ENCODE measurements around the gene RHPN2.
A peak's percentile ranks its signal among the peaks of the same experiment; 100 is the strongest.

RHPN2 gene

DNA sequence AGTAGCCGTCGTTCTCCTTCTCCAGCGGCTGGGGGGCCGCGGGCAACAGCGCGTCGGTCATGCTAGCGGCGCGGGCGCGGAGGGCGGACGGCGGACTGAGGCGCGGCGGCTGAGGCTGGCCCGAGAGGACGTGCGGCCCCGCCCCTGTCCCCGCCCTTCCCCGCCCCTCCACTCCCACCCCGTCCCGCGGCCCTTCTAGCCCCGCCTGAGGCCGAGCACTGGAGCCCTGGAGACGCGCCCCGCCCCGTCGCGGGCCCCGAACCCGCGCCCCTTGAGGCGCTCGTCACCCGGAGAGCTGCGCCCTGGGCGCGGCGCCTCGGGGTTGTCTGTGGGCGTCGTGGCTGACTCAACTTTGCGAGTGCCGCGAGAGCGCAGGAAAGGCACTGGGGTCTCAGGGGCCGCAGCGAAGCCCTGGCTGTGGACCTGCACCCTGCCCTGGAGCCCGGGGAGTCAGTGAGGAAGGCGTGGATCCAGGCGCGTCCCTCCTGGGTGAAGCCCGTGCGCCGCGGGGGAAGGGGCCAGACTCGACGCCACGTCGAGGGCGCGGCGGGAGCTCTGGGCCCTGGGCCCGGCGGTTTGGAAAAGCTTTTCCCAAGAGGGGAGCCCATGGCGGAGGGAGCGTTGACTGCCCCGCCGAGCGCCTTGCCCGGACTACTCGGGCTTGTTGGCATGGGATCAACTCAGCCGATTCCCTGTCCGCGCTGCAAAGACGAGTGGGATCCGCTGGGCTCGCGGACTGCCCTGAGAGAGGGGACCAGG is at the start of gene RHPN2:
Gene RHPN2, minus strand, starts transcription at position 97 of the 759 bp plus-strand sequence. Its CDS starts 36 bp downstream, at position 61.
- no CpG with 5 or more reads among the region's 86 CpGs for WGBS (ENCODE audit: insufficient coverage, insufficient read length)
- H3K36me3 ChIP-seq (ENCODE audit: control insufficient read depth, insufficient read depth, low read length): no peaks in the 10 kb centered on the region
- no peak within 1 kb of the TSS for H3K27ac ChIP-seq (ENCODE audit: low read length)
- no peak for DNase-seq (ENCODE audit: low read depth, low spot score)
- H3K4me3 ChIP-seq (ENCODE audit: low read length): peak within 1 kb of the TSS; percentile 57; the same call in 1 of the 2 replicates
- no peaks in the 10 kb centered on the region for H3K27me3 ChIP-seq (ENCODE audit: control insufficient read depth, insufficient read depth, low read length)
- no peaks in the 10 kb centered on the region for H3K9me3 ChIP-seq (ENCODE audit: control insufficient read depth, insufficient read depth, low read length)
- no peaks in the 10 kb centered on the region; the same call in 1 of the 2 replicates for H3K4me1 ChIP-seq (ENCODE audit: control insufficient read depth, insufficient read depth, low read length)

DNA sequence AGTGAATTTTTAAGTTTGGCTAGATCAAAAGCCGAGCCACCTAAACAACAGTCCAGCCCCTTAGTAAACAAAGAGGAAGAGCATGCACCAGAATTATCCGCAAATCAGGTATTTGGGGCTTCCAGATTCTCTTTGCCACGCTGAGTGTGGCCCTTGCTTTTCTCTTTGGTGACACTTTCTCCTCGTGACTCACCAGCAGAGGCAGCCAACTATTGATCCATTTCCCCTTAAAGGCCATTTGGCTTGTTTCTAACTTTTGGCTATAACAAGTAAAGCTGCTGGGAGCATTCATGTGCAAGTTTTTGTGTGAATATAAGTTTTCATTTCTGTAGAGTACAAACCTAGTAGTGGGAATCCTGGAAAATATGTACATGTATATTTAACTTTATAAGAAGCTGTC is 49.6 kb upstream of the RHPN2 start:
- H3K27me3 ChIP-seq (ENCODE audit: control insufficient read depth, insufficient read depth, low read length): no peaks in the 10 kb centered on the region
- peaks cover 15% of the 10 kb centered on the region for H3K36me3 ChIP-seq (ENCODE audit: control insufficient read depth, insufficient read depth, low read length)
- H3K27ac ChIP-seq (ENCODE audit: low read length): no peak overlapping the region
- H3K9me3 ChIP-seq (ENCODE audit: control insufficient read depth, insufficient read depth, low read length): no peaks in the 10 kb centered on the region
- H3K4me3 ChIP-seq (ENCODE audit: low read length): no peak overlapping the region
- no peaks in the 10 kb centered on the region for H3K4me1 ChIP-seq (ENCODE audit: control insufficient read depth, insufficient read depth, low read length)
- no CpG with 5 or more reads among the region's 4 CpGs for WGBS (ENCODE audit: insufficient coverage, insufficient read length)
- DNase-seq (ENCODE audit: low read depth, low spot score): no peak

DNA sequence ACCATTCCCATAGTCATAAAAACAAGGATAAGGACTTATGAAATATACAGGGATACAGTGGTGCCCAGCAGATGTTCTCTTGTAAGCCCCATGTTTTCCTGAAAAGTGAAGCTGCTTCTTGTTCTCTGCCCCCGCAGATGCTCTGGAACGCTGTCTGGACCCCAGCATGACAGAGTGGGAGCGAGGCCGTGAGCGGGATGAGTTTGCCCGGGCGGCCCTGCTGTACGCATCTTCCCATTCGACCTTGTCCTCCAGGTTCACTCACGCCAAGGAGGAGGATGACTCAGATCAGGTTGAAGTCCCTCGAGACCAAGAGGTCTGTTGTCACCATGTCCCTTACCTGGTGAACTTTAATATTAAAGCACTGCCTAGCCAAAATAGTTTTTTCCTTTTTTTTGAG is 46.9 kb upstream of the RHPN2 start:
- no CpG with 5 or more reads among the region's 11 CpGs for WGBS (ENCODE audit: insufficient coverage, insufficient read length)
- H3K36me3 ChIP-seq (ENCODE audit: control insufficient read depth, insufficient read depth, low read length): peaks cover 12% of the 10 kb centered on the region

DNA sequence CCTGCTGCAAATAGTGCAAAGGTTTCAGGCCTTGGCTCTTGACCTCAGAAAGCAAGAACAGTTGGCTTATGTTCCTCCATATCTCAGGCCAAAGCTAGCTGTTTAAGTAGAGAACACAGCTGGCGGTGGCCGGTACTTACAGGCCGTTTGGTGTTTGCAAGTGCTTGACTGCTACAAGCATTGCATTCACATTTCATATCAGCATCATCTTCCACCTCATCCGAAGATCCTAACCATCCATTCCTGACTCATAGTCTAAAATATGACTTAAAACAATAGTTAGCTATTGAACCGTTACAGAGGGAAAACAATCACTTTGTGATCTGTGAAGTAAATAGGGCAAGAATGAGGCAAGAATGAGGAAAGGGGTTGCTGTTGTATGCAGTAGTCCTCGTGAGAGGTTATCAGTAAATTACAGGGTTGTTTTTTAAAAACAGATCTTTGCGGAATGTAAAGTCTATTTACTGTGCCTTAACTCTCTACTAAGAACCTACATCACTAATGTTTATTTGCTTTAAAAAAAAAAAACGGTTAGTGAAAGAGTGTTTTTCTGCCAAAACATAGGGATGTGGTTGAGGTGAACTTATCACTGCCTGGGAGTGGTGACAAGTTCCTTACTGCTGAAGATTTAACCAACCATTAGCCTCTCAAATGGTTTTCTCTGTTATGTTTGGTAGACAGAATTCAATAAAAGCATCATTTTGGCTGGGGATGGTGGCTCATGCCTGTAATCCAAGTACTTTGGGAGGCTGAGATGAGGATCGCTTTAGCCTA is 45.6 kb upstream of the RHPN2 start:
- no peaks in the 10 kb centered on the region for H3K27me3 ChIP-seq (ENCODE audit: control insufficient read depth, insufficient read depth, low read length)
- no peak for DNase-seq (ENCODE audit: low read depth, low spot score)
- no peaks in the 10 kb centered on the region for H3K4me1 ChIP-seq (ENCODE audit: control insufficient read depth, insufficient read depth, low read length)
- no peak overlapping the region for H3K27ac ChIP-seq (ENCODE audit: low read length)
- H3K9me3 ChIP-seq (ENCODE audit: control insufficient read depth, insufficient read depth, low read length): no peaks in the 10 kb centered on the region
- WGBS (ENCODE audit: insufficient coverage, insufficient read length): no CpG with 5 or more reads among the region's 9 CpGs
- H3K36me3 ChIP-seq (ENCODE audit: control insufficient read depth, insufficient read depth, low read length): peaks cover 12% of the 10 kb centered on the region
- no peak overlapping the region for H3K4me3 ChIP-seq (ENCODE audit: low read length)

More for the DNA sequence above, 46.9 kb upstream of the RHPN2 start:
- Histone ChIP-seq H3K27ac (ENCODE audit: low read length) (no peak overlapping the region), H3K27me3 (ENCODE audit: control insufficient read depth, insufficient read depth, low read length) (no peaks in the 10 kb centered on the region), H3K4me3 (ENCODE audit: low read length) (no peak overlapping the region), H3K9me3 (ENCODE audit: control insufficient read depth, insufficient read depth, low read length) (no peaks in the 10 kb centered on the region), H3K4me1 (ENCODE audit: control insufficient read depth, insufficient read depth, low read length) (no peaks in the 10 kb centered on the region)
- no peak for DNase-seq (ENCODE audit: low read depth, low spot score)

DNA sequence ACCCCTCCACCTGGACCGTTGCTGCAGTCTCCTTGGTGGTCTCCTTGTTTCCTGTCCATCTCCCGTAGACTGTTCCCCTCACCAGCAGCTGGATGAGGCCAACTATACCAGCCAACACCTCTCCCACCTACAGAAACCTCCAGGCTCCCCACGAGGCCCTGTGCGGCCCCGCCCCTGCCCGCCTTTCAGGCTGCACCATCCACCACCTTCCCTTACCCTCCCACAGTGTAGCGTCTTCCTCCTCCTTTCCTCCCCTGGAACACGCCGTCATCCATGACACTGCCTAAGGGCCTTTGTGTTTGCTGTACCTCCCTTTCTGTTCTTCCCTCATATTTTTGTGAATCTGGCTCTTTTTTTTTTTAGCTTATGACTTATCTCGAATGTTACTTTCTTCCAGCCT is 43.5 kb upstream of the RHPN2 start:
- DNase-seq (ENCODE audit: low read depth, low spot score): no peak
- no CpG with 5 or more reads among the region's 10 CpGs for WGBS (ENCODE audit: insufficient coverage, insufficient read length)
- Histone ChIP-seq H3K36me3 (ENCODE audit: control insufficient read depth, insufficient read depth, low read length) (peaks cover 8% of the 10 kb centered on the region), H3K4me3 (ENCODE audit: low read length) (no peak overlapping the region), H3K27me3 (ENCODE audit: control insufficient read depth, insufficient read depth, low read length) (no peaks in the 10 kb centered on the region), H3K4me1 (ENCODE audit: control insufficient read depth, insufficient read depth, low read length) (no peaks in the 10 kb centered on the region), H3K27ac (ENCODE audit: low read length) (no peak overlapping the region), H3K9me3 (ENCODE audit: control insufficient read depth, insufficient read depth, low read length) (no peaks in the 10 kb centered on the region)

DNA sequence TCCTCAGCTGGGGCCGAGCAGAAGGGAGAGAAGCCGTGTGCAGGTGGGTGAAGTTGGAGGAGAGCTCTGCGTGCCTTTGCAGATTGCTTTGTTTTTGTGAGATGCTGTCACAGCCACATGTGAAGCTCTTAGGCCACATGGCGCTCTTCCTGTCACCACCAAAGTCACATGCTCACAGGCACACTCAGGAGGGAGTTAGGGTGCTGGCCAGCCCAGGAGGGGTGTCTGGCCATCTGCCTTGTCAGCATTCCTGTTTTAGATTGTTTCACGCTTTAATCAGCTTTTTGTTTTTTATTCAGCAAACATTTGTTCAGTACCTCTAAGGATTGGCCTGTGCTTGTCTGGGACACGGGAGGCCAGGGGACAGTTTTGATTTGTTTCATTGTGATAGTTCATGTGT is 38.2 kb upstream of the RHPN2 start:
- Histone ChIP-seq H3K4me3 (ENCODE audit: low read length) (no peak overlapping the region), H3K36me3 (ENCODE audit: control insufficient read depth, insufficient read depth, low read length) (no peaks in the 10 kb centered on the region; the same call in 1 of the 2 replicates), H3K4me1 (ENCODE audit: control insufficient read depth, insufficient read depth, low read length) (no peaks in the 10 kb centered on the region), H3K9me3 (ENCODE audit: control insufficient read depth, insufficient read depth, low read length) (no peaks in the 10 kb centered on the region), H3K27ac (ENCODE audit: low read length) (no peak overlapping the region), H3K27me3 (ENCODE audit: control insufficient read depth, insufficient read depth, low read length) (no peaks in the 10 kb centered on the region)
- DNase-seq (ENCODE audit: low read depth, low spot score): no peak
- no CpG with 5 or more reads among the region's 6 CpGs for WGBS (ENCODE audit: insufficient coverage, insufficient read length)

DNA sequence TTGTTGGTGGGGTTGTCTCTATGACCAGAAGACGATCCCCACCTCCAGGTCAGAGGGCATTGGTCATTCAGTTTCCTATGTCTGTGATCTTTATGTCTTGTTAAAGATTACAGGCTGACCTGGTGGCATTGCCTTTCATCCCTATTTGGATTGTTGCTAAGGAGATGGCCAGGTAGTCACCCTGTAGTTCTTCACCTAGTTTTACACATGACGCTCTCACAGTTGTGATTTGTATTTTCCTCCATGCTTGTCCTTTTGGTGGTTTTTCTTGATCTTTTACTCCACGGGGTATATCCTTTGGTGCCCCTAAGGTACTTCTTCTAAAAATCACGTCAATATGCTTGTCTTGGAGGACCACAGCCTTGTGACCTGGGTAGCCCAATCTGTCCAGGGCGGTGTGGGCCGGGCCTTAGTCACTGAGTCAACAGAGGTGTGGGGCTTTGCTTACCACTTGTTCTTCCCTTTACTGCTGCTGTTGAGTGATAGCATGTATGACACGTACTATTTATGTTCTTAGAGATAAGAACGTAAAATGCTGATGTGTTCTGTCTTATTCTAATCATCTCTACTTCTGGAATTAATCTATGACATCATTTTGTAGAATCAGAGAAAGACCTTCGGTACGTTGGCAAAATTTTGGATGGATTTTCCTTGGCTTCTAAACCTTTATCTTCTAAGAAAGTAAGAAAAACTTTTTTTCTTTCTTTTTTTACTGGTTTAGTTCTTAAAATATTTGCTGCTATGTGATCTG is 36.4 kb upstream of the RHPN2 start:
- H3K4me1 ChIP-seq (ENCODE audit: control insufficient read depth, insufficient read depth, low read length): no peaks in the 10 kb centered on the region
- peaks cover 1% of the 10 kb centered on the region; the same call in 1 of the 2 replicates for H3K36me3 ChIP-seq (ENCODE audit: control insufficient read depth, insufficient read depth, low read length)
- H3K27ac ChIP-seq (ENCODE audit: low read length): no peak overlapping the region
- WGBS (ENCODE audit: insufficient coverage, insufficient read length): no CpG with 5 or more reads among the region's 10 CpGs
- H3K27me3 ChIP-seq (ENCODE audit: control insufficient read depth, insufficient read depth, low read length): no peaks in the 10 kb centered on the region
- H3K4me3 ChIP-seq (ENCODE audit: low read length): no peak overlapping the region
- no peak for DNase-seq (ENCODE audit: low read depth, low spot score)
- no peaks in the 10 kb centered on the region for H3K9me3 ChIP-seq (ENCODE audit: control insufficient read depth, insufficient read depth, low read length)

DNA sequence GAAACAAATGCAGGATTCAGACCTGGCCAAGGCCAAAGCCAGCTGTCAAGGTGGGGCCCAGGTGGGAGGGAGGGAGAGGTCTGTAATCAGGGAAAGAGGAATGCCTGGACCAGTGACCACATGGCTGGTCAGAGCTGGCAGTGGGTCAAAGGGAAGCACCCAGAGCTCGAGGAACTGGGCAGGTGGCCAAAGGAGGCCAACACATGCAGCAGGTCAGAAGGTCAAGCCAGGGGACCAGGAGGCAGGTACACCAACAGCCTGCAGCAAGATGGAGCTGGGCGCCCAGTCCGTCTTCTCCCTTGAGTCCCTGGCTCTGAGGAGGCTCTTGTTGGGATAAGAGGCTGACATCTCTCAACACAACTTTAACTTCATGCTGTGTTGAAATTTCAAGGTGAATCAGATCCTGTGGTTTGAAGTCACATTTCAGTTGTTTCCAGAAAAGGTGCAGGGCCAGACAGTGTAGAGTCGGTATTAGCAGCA is 33.4 kb upstream of the RHPN2 start:
- Histone ChIP-seq H3K27ac (ENCODE audit: low read length) (no peak overlapping the region), H3K4me3 (ENCODE audit: low read length) (no peak overlapping the region), H3K9me3 (ENCODE audit: control insufficient read depth, insufficient read depth, low read length) (no peaks in the 10 kb centered on the region), H3K27me3 (ENCODE audit: control insufficient read depth, insufficient read depth, low read length) (no peaks in the 10 kb centered on the region), H3K36me3 (ENCODE audit: control insufficient read depth, insufficient read depth, low read length) (peaks cover 14% of the 10 kb centered on the region), H3K4me1 (ENCODE audit: control insufficient read depth, insufficient read depth, low read length) (no peaks in the 10 kb centered on the region)
- no peak for DNase-seq (ENCODE audit: low read depth, low spot score)
- no CpG with 5 or more reads among the region's 4 CpGs for WGBS (ENCODE audit: insufficient coverage, insufficient read length)

DNA sequence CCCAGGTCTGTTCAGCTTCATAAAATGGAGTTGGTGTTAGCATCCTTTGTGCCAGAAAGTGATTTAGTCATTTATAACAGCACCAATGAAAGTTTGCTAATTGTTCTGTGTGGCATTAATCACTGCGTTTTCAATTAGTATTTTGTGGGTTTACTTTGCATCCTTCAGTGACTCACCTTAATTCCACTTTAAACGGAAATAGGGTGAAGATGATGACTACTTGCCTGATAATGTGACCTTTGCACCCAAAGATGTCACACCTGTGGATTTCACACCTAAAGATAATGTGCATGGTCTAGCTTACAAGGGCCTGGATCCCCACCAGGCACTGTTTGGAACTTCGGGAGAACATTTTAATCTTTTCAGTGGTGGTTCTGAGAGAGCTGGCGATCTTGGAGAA is 31.3 kb upstream of the RHPN2 start:
- no peaks in the 10 kb centered on the region for H3K27me3 ChIP-seq (ENCODE audit: control insufficient read depth, insufficient read depth, low read length)
- no peak overlapping the region for H3K4me3 ChIP-seq (ENCODE audit: low read length)
- H3K27ac ChIP-seq (ENCODE audit: low read length): no peak overlapping the region
- H3K4me1 ChIP-seq (ENCODE audit: control insufficient read depth, insufficient read depth, low read length): no peaks in the 10 kb centered on the region
- H3K9me3 ChIP-seq (ENCODE audit: control insufficient read depth, insufficient read depth, low read length): no peaks in the 10 kb centered on the region
- H3K36me3 ChIP-seq (ENCODE audit: control insufficient read depth, insufficient read depth, low read length): peaks cover 19% of the 10 kb centered on the region
- no CpG with 5 or more reads among the region's 4 CpGs for WGBS (ENCODE audit: insufficient coverage, insufficient read length)
- DNase-seq (ENCODE audit: low read depth, low spot score): no peak

DNA sequence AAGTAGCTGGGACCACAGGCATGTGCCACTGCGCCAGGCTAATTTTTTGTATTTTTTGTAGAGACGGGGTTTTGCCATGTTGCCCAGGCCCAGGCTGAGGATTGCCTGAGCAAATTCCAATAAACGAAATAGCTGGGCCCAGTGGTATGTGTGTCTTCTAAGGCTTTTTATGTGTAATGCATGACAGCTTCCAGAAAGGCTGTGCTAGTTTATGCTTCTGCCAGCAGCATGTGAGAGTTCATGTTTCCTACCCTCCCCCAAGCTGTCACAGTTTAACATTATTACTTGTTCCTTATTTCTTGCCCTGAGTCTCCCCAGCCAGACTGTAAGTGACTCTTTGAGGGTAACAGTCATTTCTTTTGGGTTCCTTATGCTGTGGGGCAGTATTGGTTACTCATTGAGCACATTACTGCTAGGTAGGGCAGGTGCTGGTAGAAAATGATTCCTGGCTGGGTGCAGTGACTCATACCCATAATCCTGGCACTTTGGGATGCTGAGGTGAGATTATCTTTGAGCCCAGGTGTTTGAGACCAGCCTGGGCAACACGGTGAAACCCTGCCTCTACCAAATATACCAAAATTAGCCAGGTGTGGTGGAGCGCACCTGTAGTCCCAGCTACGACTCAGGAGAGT is 29.9 kb upstream of the RHPN2 start:
- no peak for DNase-seq (ENCODE audit: low read depth, low spot score)
- Histone ChIP-seq H3K4me3 (ENCODE audit: low read length) (no peak overlapping the region), H3K36me3 (ENCODE audit: control insufficient read depth, insufficient read depth, low read length) (peaks cover 19% of the 10 kb centered on the region), H3K4me1 (ENCODE audit: control insufficient read depth, insufficient read depth, low read length) (no peaks in the 10 kb centered on the region), H3K27me3 (ENCODE audit: control insufficient read depth, insufficient read depth, low read length) (no peaks in the 10 kb centered on the region), H3K9me3 (ENCODE audit: control insufficient read depth, insufficient read depth, low read length) (no peaks in the 10 kb centered on the region), H3K27ac (ENCODE audit: low read length) (no peak overlapping the region)
- WGBS (ENCODE audit: insufficient coverage, insufficient read length): no CpG with 5 or more reads among the region's 6 CpGs

Measured in iPS DF 6.9 (cell line).